ENCODE results near the gene ALB. TPM values are rescaled to one million over a fixed set of nuclear protein-coding genes. Genes with fewer than 3 reads are reported as not detected.
"Not testable (repeated sequence)": the region's sequence is repeated elsewhere in the genome, so short reads cannot be mapped to it uniquely, and the experiment has no call there.

ALB gene
- total RNA-seq, 1 donor from 2014 or later, result 51.5 TPM

DNA sequence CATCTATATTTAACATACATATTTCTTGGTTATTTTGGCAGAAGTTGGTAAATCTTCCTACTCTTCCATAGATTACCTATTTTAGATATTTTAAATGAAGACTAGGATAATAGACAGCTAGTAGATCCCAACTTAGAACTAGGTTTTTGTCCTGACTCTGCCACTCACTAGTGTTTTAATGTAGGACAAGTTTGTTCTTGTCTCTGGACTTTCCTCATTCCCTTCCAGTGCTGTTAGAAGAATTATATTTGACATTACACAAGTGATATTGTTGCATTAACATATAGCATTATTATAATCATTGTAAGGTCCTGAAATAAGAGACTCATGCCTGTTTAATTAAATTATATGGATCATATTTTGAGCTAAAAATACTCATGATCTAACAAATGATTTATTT lies 24.1 kb upstream of the ALB start:
- H3K27ac ChIP-seq, result no peak overlapping the region
- H3K4me1 ChIP-seq, result no peaks in the 10 kb centered on the region
- no peak overlapping the region for H3K4me3 ChIP-seq
- H3K9me3 ChIP-seq, result no peaks in the 10 kb centered on the region
- intact Hi-C loops (cut with DNase I), result no loop called here
- DNase-seq (ENCODE audit: low spot score in 2 of 2), result no peak
- TF ChIP-seq CTCF (IDR thresholded peaks at IDR 0.05), result no peak
- H3K27me3 ChIP-seq, result no peaks in the 10 kb centered on the region
- H3K36me3 ChIP-seq, result no peaks in the 10 kb centered on the region

GRCh38 chr4:73381214-73381613 lies 22.9 kb upstream of the ALB start:
- no peak overlapping the region for H3K27ac ChIP-seq
- no peaks in the 10 kb centered on the region for H3K9me3 ChIP-seq
- no peaks in the 10 kb centered on the region for H3K4me1 ChIP-seq
- no peak overlapping the region for H3K4me3 ChIP-seq
- TF ChIP-seq CTCF (IDR thresholded peaks at IDR 0.05), result no peak
- H3K27me3 ChIP-seq, result no peaks in the 10 kb centered on the region
- H3K36me3 ChIP-seq, result no peaks in the 10 kb centered on the region
- intact Hi-C loops (cut with DNase I), result no loop called here
- no peak for DNase-seq (ENCODE audit: low spot score in 2 of 2)

- Histone ChIP-seq H3K9me3 (no peaks in the 10 kb centered on the region), H3K4me1 (no peaks in the 10 kb centered on the region), H3K4me3 (no peak overlapping the region), H3K36me3 (no peaks in the 10 kb centered on the region), H3K27ac (no peak overlapping the region), H3K27me3 (no peaks in the 10 kb centered on the region)
- TF ChIP-seq CTCF (IDR thresholded peaks at IDR 0.05), result no peak
- DNase-seq (ENCODE audit: low spot score in 2 of 2), result no peak
- intact Hi-C loops (cut with DNase I), result no loop called here
Observed at GRCh38 chr4:73383452-73383851, 20.6 kb upstream of the ALB start.

DNA sequence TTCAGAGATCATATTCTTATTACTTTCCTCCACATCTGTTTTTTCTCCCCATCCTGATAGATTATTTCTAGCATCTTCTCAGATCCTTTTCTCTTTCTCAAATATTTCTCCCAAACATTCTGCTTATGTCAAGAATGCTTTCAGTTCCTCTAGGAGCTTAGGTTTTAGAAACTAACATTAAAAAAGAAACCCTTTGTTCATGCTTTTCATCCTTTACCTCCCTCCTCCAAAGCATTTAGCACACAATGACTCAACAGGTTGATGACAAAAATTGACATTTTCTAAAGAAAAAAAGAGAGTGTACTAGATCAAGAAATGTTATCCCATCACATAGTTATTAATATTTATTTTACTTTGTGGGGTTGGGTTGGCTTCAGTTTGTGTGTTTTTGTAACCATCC lies 16.5 kb upstream of the ALB start:
- DNase-seq (ENCODE audit: low spot score in 2 of 2), result no peak
- no peak for TF ChIP-seq CTCF (IDR thresholded peaks at IDR 0.05)
- intact Hi-C loops (cut with DNase I), result no loop called here

DNA sequence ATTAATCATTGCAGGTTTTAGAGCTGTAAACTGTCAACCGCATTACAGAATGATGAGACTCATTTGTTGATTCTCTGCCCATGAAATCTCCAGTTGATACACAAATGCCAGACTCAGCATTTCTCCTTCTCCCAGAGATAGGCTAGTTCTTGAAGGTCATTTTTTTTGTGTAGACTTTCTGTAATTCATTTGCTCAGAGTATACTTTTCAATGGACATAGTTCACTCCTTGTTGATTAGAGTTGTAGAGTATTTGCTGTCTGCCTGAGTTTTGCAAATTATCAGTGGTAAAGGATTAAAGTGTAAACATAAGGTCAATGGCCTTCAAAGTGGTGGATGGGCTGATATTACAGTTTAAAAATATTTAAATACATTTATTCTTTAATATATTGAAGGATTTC lies 15.2 kb upstream of the ALB start:
- intact Hi-C loops (cut with DNase I), result no loop called here
- Histone ChIP-seq H3K27ac (no peak overlapping the region), H3K9me3 (no peaks in the 10 kb centered on the region), H3K4me1 (no peaks in the 10 kb centered on the region), H3K36me3 (no peaks in the 10 kb centered on the region), H3K4me3 (no peak overlapping the region), H3K27me3 (no peaks in the 10 kb centered on the region)
- DNase-seq (ENCODE audit: low spot score in 2 of 2), result no peak
- TF ChIP-seq CTCF (IDR thresholded peaks at IDR 0.05), result no peak

More for the DNA sequence above, 16.5 kb upstream of the ALB start:
- Histone ChIP-seq H3K36me3 (no peaks in the 10 kb centered on the region), H3K4me1 (no peaks in the 10 kb centered on the region), H3K27me3 (no peaks in the 10 kb centered on the region), H3K9me3 (no peaks in the 10 kb centered on the region), H3K27ac (no peak overlapping the region), H3K4me3 (no peak overlapping the region)

GRCh38 chr4:73389663-73390062 lies 14.4 kb upstream of the ALB start:
- H3K36me3 ChIP-seq; H3K27me3 ChIP-seq; H3K9me3 ChIP-seq; H3K4me1 ChIP-seq; DNase-seq (ENCODE audit: low spot score in 2 of 2); H3K27ac ChIP-seq; H3K4me3 ChIP-seq; intact Hi-C loops (cut with DNase I): not testable (repeated sequence)

Data from ascending aorta (tissue), 2 donors.